Endothelial cell of umbilical vein (primary cell): ENCODE results near the gene JAGN1.

Experiments used
- EZH2 ChIP-seq: IDR thresholded peaks from 2 replicates; pipeline ENCODE4 v1.6.1; 2012; ENCODE audit warnings: borderline replicate concordance, low read depth, mild to moderate bottlenecking, moderate library complexity, low read length, inconsistent platforms; ENCODE audit not compliant: severe bottlenecking
- FOS ChIP-seq: IDR thresholded peaks from 2 replicates; pipeline ENCODE4 v1.6.1; 2011; ENCODE audit warnings: mild to moderate bottlenecking, low read length, moderate library complexity, borderline replicate concordance; ENCODE audit not compliant: insufficient read depth
- GATA2 ChIP-seq: IDR thresholded peaks from 2 replicates; pipeline ENCODE4 v1.7.0; 2011; ENCODE audit warnings: low read depth, mild to moderate bottlenecking, moderate library complexity, mixed read lengths, low read length; ENCODE audit not compliant: insufficient read length, insufficient read depth
- JUN ChIP-seq: IDR thresholded peaks from 2 replicates; pipeline ENCODE4 v1.6.1; 2011; ENCODE audit warnings: borderline replicate concordance, low read depth; ENCODE audit not compliant: insufficient read length, insufficient read depth
- POLR2A ChIP-seq: IDR thresholded peaks from 2 replicates; pipeline ENCODE4 v1.6.1; 2012; ENCODE audit warnings: low read depth, mild to moderate bottlenecking, control low read depth, low read length
- POLR2AphosphoS5 ChIP-seq: IDR thresholded peaks from 2 replicates; pipeline ENCODE4 v1.6.1; 2012; ENCODE audit warnings: low read depth, mild to moderate bottlenecking, control low read depth, low read length, moderate library complexity; ENCODE audit not compliant: insufficient read depth
- TF ChIP-seq, protein P1 (sequence below), 2 donors: IDR thresholded peaks; 1 replicate in 1 of 2; 2 replicates in 1 of 2; pipeline ENCODE4 v1.5.1; 2011; ENCODE audit warnings: low read length in 2 of 2, mild to moderate bottlenecking in 2 of 2, moderate library complexity in 2 of 2, control low read depth in 1 of 2, inconsistent platforms in 1 of 2, low read depth in 1 of 2; ENCODE audit not compliant: insufficient read depth in 1 of 2; ENCODE audit errors: extremely low read depth in 1 of 2

DNA sequence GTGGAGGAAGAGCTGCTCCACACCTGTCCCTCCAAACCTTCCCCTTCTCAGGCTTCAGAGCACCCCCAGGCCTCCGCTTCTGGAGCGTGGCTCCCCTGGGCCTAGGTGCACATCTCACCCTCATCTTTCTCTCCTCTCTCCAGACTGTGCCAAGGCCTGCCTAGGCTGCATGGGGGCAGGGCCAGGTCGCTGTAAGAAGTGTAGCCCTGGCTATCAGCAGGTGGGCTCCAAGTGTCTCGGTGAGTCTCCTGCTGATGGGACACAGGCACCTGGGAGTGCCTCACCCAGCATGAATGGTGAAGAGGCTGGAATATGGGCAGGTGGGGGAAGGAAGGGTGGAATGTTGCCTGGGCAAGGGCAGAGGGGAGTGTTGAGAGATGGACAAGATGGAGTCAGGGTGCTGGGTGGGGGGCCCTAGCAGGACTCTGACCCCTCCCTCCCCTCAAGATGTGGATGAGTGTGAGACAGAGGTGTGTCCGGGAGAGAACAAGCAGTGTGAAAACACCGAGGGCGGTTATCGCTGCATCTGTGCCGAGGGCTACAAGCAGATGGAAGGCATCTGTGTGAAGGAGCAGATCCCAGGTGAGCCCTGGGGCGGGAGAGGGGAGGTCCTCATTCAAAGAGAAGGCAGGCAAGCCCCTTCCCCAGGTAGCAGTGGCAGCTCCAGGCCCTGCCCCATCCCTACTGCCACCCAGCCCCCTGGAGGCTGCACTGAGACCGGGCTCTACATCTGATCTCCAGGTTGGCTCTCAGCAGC, 52.7 kb downstream of the JAGN1 start:
- TF ChIP-seq, protein P1, sequence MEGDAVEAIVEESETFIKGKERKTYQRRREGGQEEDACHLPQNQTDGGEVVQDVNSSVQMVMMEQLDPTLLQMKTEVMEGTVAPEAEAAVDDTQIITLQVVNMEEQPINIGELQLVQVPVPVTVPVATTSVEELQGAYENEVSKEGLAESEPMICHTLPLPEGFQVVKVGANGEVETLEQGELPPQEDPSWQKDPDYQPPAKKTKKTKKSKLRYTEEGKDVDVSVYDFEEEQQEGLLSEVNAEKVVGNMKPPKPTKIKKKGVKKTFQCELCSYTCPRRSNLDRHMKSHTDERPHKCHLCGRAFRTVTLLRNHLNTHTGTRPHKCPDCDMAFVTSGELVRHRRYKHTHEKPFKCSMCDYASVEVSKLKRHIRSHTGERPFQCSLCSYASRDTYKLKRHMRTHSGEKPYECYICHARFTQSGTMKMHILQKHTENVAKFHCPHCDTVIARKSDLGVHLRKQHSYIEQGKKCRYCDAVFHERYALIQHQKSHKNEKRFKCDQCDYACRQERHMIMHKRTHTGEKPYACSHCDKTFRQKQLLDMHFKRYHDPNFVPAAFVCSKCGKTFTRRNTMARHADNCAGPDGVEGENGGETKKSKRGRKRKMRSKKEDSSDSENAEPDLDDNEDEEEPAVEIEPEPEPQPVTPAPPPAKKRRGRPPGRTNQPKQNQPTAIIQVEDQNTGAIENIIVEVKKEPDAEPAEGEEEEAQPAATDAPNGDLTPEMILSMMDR (IDR thresholded peaks at IDR 0.05; ENCODE audit: extremely low read depth in 1 of 2, insufficient read depth in 1 of 2, low read depth in 1 of 2, low read length in 2 of 2) = no peak
- TF ChIP-seq JUN = no peak
- no peak for TF ChIP-seq POLR2AphosphoS5
- no peak for TF ChIP-seq EZH2
- TF ChIP-seq POLR2A = no peak
- no peak for TF ChIP-seq FOS
- TF ChIP-seq GATA2 = no peak
